BLaER1 (cell line): ENCODE results near the gene PCLAF.
"Not testable (repeated sequence)": the region's sequence is repeated elsewhere in the genome, so short reads cannot be mapped to it uniquely, and the experiment has no call there.

Experiments used
- H3K27ac ChIP-seq: shearing (Covaris generic); formaldehyde crosslinking; 2 replicates; pipeline ENCODE4 v1.8.1; 2022
- H3K27me3 ChIP-seq: shearing (Covaris generic); formaldehyde crosslinking; 2 replicates; pipeline ENCODE4 v1.8.1; 2022
- H3K36me3 ChIP-seq: shearing (Covaris generic); formaldehyde crosslinking; 2 replicates; pipeline ENCODE4 v1.8.1; 2022
- H3K4me1 ChIP-seq: shearing (Covaris generic); formaldehyde crosslinking; 2 replicates; pipeline ENCODE4 v1.8.1; 2022
- H3K4me2 ChIP-seq: shearing (Covaris generic); formaldehyde crosslinking; 2 replicates; pipeline ENCODE4 v1.8.1; 2022
- H3K4me3 ChIP-seq: shearing (Covaris generic); formaldehyde crosslinking; 2 replicates; pipeline ENCODE4 v1.8.1; 2022
- H3K9ac ChIP-seq: shearing (Covaris generic); formaldehyde crosslinking; 2 replicates; pipeline ENCODE4 v1.8.1; 2022
- H3K9me3 ChIP-seq: shearing (Covaris generic); formaldehyde crosslinking; 2 replicates; pipeline ENCODE4 v1.8.1; 2022
- H4K20me1 ChIP-seq: shearing (Covaris generic); formaldehyde crosslinking; 2 replicates; pipeline ENCODE4 v1.8.1; 2022
- Cebpa-rat ChIP-seq: shearing (Covaris generic); IDR thresholded peaks from 2 replicates; pipeline ENCODE4 v1.8.1; 2022

Gene PCLAF

GRCh38 chr15:64396789-64397188 lies 15.5 kb upstream of the PCLAF start:
- Histone ChIP-seq H3K9me3 (no peaks in the 10 kb centered on the region), H3K27ac (no peak overlapping the region), H4K20me1 (no peaks in the 10 kb centered on the region), H3K4me2 (no peak overlapping the region), H3K4me3 (no peak overlapping the region), H3K36me3 (peaks cover 83% of the 10 kb centered on the region), H3K9ac (no peak overlapping the region), H3K4me1 (peaks cover 4% of the 10 kb centered on the region; the same call in 1 of the 2 replicates), H3K27me3 (no peaks in the 10 kb centered on the region)
- TF ChIP-seq Cebpa-rat: no peak

GRCh38 chr15:64392471-64392870 lies 11.2 kb upstream of the PCLAF start:
- H4K20me1 ChIP-seq, H3K27me3 ChIP-seq, H3K4me3 ChIP-seq, H3K4me2 ChIP-seq, H3K27ac ChIP-seq, H3K9me3 ChIP-seq, H3K9ac ChIP-seq: not testable (repeated sequence)
- H3K36me3 ChIP-seq: peaks cover 44% of the 10 kb centered on the region
- peaks cover 37% of the 10 kb centered on the region for H3K4me1 ChIP-seq

GRCh38 chr15:64389036-64389435 lies 7.8 kb upstream of the PCLAF start:
- H3K36me3 ChIP-seq: peaks cover 10% of the 10 kb centered on the region; the same call in 1 of the 2 replicates
- H3K9ac ChIP-seq: no peak overlapping the region
- H4K20me1 ChIP-seq: no peaks in the 10 kb centered on the region
- no peaks in the 10 kb centered on the region for H3K27me3 ChIP-seq
- TF ChIP-seq Cebpa-rat: no peak
- H3K9me3 ChIP-seq: no peaks in the 10 kb centered on the region
- H3K27ac ChIP-seq: no peak overlapping the region
- H3K4me1 ChIP-seq: peaks cover 46% of the 10 kb centered on the region
- H3K4me3 ChIP-seq: no peak overlapping the region
- peak overlapping the region; percentile 67 for H3K4me2 ChIP-seq

- peak within 1 kb of the TSS; percentile 71 for H3K27ac ChIP-seq
- no peaks in the 10 kb centered on the region for H3K9me3 ChIP-seq
These were observed 6.4 kb upstream of the PCLAF start, which contains the start of gene TRIP4 for GRCh38 chr15:64387562-64388168. TSS of gene TRIP4 (plus strand) at chr15:64387836. CDS start at chr15:64387864, 28 bp downstream.

GRCh38 chr15:64386291-64386690 lies 5.0 kb upstream of the PCLAF start:
- Histone ChIP-seq H4K20me1 (no peaks in the 10 kb centered on the region), H3K27me3 (no peaks in the 10 kb centered on the region), H3K9ac (no peak overlapping the region), H3K4me2 (no peak overlapping the region), H3K4me3 (no peak overlapping the region), H3K27ac (no peak overlapping the region), H3K4me1 (peaks cover 46% of the 10 kb centered on the region), H3K9me3 (no peaks in the 10 kb centered on the region), H3K36me3 (no peaks in the 10 kb centered on the region)
- TF ChIP-seq Cebpa-rat: no peak

More at GRCh38 chr15:64387562-64388168, 6.4 kb upstream of the PCLAF start, which contains the start of gene TRIP4:
- Histone ChIP-seq H4K20me1 (no peaks in the 10 kb centered on the region), H3K27me3 (no peaks in the 10 kb centered on the region), H3K4me1 (peaks cover 46% of the 10 kb centered on the region), H3K36me3 (peaks cover 4% of the 10 kb centered on the region; the same call in 1 of the 2 replicates), H3K4me3 (peak within 1 kb of the TSS; percentile 80), H3K4me2 (peak within 1 kb of the TSS; percentile 67), H3K9ac (peak within 1 kb of the TSS; percentile 72)
- no peak for TF ChIP-seq Cebpa-rat

GRCh38 chr15:64383760-64384159 lies 2.5 kb upstream of the PCLAF start:
- H3K9me3 ChIP-seq: no peaks in the 10 kb centered on the region
- no peak overlapping the region for H3K4me3 ChIP-seq
- H3K27me3 ChIP-seq: no peaks in the 10 kb centered on the region
- H3K4me1 ChIP-seq: peaks cover 43% of the 10 kb centered on the region
- H3K27ac ChIP-seq: no peak overlapping the region
- peaks cover 4% of the 10 kb centered on the region; the same call in 1 of the 2 replicates for H3K36me3 ChIP-seq
- H3K9ac ChIP-seq: no peak overlapping the region
- no peak overlapping the region for H3K4me2 ChIP-seq
- no peak for TF ChIP-seq Cebpa-rat
- H4K20me1 ChIP-seq: peaks cover 5% of the 10 kb centered on the region; the same call in 1 of the 2 replicates

GRCh38 chr15:64380130-64380870 lies 941 bp downstream of the PCLAF start:
- not testable (repeated sequence) for H4K20me1 ChIP-seq, H3K9me3 ChIP-seq, H3K27me3 ChIP-seq
- H3K9ac ChIP-seq: peak overlapping the region; percentile 90
- H3K36me3 ChIP-seq: peaks cover 31% of the 10 kb centered on the region
- H3K4me2 ChIP-seq: peak overlapping the region; percentile 90
- H3K27ac ChIP-seq: peak overlapping the region; percentile 82; the same call in 1 of the 2 replicates
- peak overlapping the region; percentile 85 for H3K4me3 ChIP-seq
- H3K4me1 ChIP-seq: peaks cover 40% of the 10 kb centered on the region

- H3K27me3 ChIP-seq: no peaks in the 10 kb centered on the region
- no peak for TF ChIP-seq Cebpa-rat
- H3K4me2 ChIP-seq: peak overlapping the region; percentile 90
- H3K4me1 ChIP-seq: peaks cover 40% of the 10 kb centered on the region
- peak overlapping the region; percentile 90 for H3K9ac ChIP-seq
- H3K27ac ChIP-seq: no peak overlapping the region
- peaks cover 40% of the 10 kb centered on the region for H3K36me3 ChIP-seq
- H3K4me3 ChIP-seq: peak overlapping the region; percentile 85
- peaks cover 5% of the 10 kb centered on the region; the same call in 1 of the 2 replicates for H4K20me1 ChIP-seq
- H3K9me3 ChIP-seq: no peaks in the 10 kb centered on the region
These were observed 1.9 kb downstream of the PCLAF start for GRCh38 chr15:64379216-64379960.

- H3K27me3 ChIP-seq: no peaks in the 10 kb centered on the region
- H4K20me1 ChIP-seq: no peaks in the 10 kb centered on the region
- no peak for TF ChIP-seq Cebpa-rat
- no peaks in the 10 kb centered on the region for H3K9me3 ChIP-seq
- no peak overlapping the region for H3K4me3 ChIP-seq
- H3K36me3 ChIP-seq: peaks cover 80% of the 10 kb centered on the region
- H3K4me1 ChIP-seq: peaks cover 9% of the 10 kb centered on the region
- H3K4me2 ChIP-seq: no peak overlapping the region
- no peak overlapping the region for H3K27ac ChIP-seq
- H3K9ac ChIP-seq: no peak overlapping the region
These were observed 7.9 kb downstream of the PCLAF start for GRCh38 chr15:64373360-64373759.

GRCh38 chr15:64371383-64371782 lies 9.9 kb downstream of the PCLAF start:
- H3K4me2 ChIP-seq, H3K9ac ChIP-seq, H3K27ac ChIP-seq, H3K4me3 ChIP-seq, H4K20me1 ChIP-seq, H3K27me3 ChIP-seq, H3K4me1 ChIP-seq, H3K9me3 ChIP-seq: not testable (repeated sequence)
- peaks cover 76% of the 10 kb centered on the region for H3K36me3 ChIP-seq
